ENCODE measurements around the gene RNF40. TPM values are rescaled to one million over a fixed set of nuclear protein-coding genes. Genes with fewer than 3 reads are reported as not detected.

The RNF40 gene
- total RNA-seq, 2 donors from 2014 or later = 44.9 to 79.8 TPM

DNA sequence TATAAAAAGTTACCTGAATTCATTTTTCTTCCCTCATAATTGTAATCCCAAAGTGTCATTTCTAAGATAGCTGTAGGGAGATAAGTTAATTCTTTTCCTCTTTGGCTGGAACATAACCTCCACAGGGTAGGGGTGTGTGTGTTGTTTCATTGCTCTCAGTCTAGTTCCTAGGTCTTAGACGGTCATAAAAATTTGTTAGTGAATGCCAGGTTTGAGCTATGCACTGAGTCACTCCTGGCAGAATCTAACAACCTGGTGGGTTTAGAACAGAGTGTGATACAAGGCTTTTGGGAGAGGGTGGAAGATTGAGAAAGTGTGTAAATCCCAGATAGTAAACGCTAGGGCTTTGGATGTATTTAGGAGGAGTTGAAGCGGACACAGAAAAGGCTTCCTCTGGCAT is 14.8 kb upstream of the RNF40 start:
- Histone ChIP-seq H3K4me3 (no peak overlapping the region), H3K27me3 (no peaks in the 10 kb centered on the region), H3K9me3 (no peaks in the 10 kb centered on the region), H3K4me1 (peaks cover 13% of the 10 kb centered on the region), H3K36me3 (replicated peaks in 1 of 2; ENCODE audit: insufficient read depth in 1 of 2, low read depth in 2 of 2) (peaks cover 2 to 7% of the 10 kb centered on the region in 2 donors), H3K27ac (peak overlapping the region; percentile 40 to 91 (median 69))
- TF ChIP-seq, protein P1, sequence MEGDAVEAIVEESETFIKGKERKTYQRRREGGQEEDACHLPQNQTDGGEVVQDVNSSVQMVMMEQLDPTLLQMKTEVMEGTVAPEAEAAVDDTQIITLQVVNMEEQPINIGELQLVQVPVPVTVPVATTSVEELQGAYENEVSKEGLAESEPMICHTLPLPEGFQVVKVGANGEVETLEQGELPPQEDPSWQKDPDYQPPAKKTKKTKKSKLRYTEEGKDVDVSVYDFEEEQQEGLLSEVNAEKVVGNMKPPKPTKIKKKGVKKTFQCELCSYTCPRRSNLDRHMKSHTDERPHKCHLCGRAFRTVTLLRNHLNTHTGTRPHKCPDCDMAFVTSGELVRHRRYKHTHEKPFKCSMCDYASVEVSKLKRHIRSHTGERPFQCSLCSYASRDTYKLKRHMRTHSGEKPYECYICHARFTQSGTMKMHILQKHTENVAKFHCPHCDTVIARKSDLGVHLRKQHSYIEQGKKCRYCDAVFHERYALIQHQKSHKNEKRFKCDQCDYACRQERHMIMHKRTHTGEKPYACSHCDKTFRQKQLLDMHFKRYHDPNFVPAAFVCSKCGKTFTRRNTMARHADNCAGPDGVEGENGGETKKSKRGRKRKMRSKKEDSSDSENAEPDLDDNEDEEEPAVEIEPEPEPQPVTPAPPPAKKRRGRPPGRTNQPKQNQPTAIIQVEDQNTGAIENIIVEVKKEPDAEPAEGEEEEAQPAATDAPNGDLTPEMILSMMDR (IDR thresholded peaks at IDR 0.05) = no peak
- no peak for TF ChIP-seq POLR2A (IDR thresholded peaks at IDR 0.05)
- WGBS, 2 donors = 26 to 29% methylated on average over 3 of the region's 3 CpGs
- ATAC-seq = no peak
- intact Hi-C loops (cut with DNase I) = no loop called here
- DNase-seq = no peak

DNA sequence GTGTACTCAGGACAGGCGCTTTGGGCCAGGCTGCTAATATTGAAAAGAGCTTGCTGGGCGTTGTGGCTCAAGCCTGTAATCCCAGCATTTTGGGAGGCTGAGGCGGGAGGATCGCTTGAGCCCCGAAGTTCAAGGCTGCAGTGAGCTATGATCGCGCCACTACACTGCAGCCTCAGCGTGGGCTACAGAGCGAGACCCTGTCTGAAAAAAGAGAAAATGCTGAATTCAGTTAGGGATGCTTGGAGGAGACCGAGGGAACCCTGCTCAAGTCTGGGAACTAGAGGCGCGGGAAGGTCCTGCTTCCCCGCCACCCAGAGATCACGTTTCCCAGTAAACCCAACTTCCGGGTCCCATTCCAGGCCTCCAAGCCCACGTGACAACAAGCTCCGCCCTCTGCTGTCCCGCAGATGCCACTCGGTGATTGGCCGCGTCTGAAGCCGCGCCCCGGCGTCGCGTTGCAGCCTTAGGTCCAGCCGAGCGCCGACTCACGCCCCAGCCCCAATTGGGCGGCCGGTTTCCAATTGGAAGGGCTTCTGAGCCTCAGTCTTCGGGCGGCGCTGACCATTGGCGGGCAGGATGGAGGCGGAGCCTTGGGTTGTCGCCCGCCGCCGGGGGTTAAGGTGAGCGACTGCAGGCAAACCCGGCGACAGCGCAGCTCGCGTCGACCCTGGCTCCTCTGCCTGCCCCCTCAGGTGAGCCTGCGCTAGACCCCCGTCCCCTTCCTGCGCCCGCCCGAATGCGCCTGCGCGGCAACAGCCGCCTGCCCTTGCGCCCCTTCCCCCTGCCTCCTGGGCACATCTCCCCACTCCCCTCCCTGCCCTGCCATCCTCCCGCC is 14.1 kb upstream of the RNF40 start, which contains the start of gene PHKG2:
PHKG2 (plus strand) TSS at position 627 of the 835 bp plus-strand sequence. CDS start 396 bp downstream, outside the sequence.
- Histone ChIP-seq H3K27me3 (no peaks in the 10 kb centered on the region), H3K9me3 (no peaks in the 10 kb centered on the region), H3K27ac (peak within 1 kb of the TSS; percentile 56 to 91 (median 69)), H3K4me3 (peak within 1 kb of the TSS; percentile 57 to 75), H3K36me3 (replicated peaks in 1 of 2; ENCODE audit: insufficient read depth in 1 of 2, low read depth in 2 of 2) (peaks cover 4 to 7% of the 10 kb centered on the region in 2 donors), H3K4me1 (peaks cover 12% of the 10 kb centered on the region)
- DNase-seq (peak; percentile 99 to 100 (median 100)), ATAC-seq (peak; percentile 99)
- intact Hi-C loops (cut with DNase I) = no loop called here
- 2 to 4% methylated on average over 15 to 59 of the region's 60 CpGs for WGBS, 2 donors
- TF ChIP-seq, protein P1 (IDR thresholded peaks at IDR 0.05) = peak in 1 of 7 experiments; percentile 7
- peak; percentile 73 to 92 (median 85) for TF ChIP-seq POLR2A (IDR thresholded peaks at IDR 0.05)

DNA sequence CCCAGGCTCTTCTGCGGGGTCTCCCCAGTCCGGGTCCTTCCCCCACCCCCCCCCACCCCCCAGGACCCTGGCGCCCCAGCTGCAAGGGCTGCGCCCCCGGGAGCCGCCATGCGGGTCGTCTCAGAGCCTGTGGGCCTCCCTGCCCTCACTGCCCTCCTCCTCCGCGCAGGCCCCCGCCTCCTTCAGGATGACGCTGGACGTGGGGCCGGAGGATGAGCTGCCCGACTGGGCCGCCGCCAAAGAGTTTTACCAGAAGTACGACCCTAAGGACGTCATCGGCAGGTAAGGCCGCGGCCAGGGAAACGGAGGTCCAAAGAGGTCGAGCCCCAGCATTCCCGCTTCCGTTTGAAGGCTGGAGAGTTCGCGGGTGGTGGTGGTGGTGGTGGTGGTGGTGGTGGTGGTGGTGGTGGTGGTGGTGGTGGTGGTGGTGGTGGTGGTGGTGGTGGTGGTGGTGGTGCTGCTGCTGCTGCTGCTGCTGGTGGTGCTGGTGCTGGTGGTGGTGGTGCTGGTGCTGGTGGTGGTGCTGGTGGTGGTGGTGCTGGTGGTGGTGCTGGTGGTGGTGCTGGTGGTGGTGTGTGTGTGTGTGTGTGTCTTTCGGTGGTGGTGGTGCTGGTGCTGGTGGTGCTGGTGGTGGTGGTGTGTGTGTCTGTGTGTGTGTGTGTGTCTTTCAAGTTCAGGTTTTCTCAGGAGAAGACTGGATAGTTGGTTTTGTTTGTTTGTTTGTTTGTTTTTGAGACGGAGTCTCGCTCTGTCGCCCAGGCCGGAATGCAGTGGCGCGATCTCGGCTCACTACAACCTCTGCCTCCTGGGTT is 13.3 kb upstream of the RNF40 start:
- peaks cover 12% of the 10 kb centered on the region for H3K4me1 ChIP-seq
- no peaks in the 10 kb centered on the region for H3K27me3 ChIP-seq
- peak overlapping the region in 3 of 4 donors; percentile 56 to 91 (median 81) for H3K27ac ChIP-seq
- 10 to 28% methylated on average over 14 to 32 of the region's 36 CpGs for WGBS, 2 donors
- intact Hi-C loops (cut with DNase I) = no loop called here
- no peaks in the 10 kb centered on the region for H3K9me3 ChIP-seq
- H3K4me3 ChIP-seq = peak overlapping the region; percentile 57 to 75
- H3K36me3 ChIP-seq (replicated peaks in 1 of 2; ENCODE audit: insufficient read depth in 1 of 2, low read depth in 2 of 2) = peaks cover 7 to 9% of the 10 kb centered on the region in 2 donors
- no peak for ATAC-seq
- no peak for TF ChIP-seq POLR2A (IDR thresholded peaks at IDR 0.05)
- TF ChIP-seq, protein P1 (IDR thresholded peaks at IDR 0.05) = no peak
- peak; percentile 35 to 48 (median 42) for DNase-seq

DNA sequence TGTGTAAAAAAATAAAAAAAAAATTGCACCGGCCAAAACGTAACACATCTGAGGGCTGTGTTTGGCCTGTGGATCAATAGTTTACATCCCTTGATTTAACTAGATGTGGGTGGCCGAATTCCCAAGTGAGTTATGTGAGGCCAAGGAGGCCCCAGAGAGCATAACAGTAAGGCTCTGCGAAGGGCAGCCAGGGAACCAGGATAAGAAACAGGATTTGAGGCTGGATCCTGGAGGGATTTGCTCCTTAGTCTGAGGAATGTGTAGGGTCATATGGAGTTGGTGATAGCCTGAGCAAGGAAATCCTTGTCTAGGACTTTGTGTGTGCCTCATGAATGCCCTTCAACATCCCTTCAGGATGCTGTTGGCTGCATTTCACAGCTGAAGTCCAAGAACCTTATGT is 11.9 kb upstream of the RNF40 start:
- intact Hi-C loops (cut with DNase I) = no loop called here
- TF ChIP-seq POLR2A (IDR thresholded peaks at IDR 0.05) = no peak
- TF ChIP-seq, protein P1 (IDR thresholded peaks at IDR 0.05) = no peak
- H3K27me3 ChIP-seq = no peaks in the 10 kb centered on the region
- no peaks in the 10 kb centered on the region for H3K9me3 ChIP-seq
- no peak overlapping the region for H3K4me3 ChIP-seq
- ATAC-seq (no peak), DNase-seq (no peak)
- 74 to 79% methylated on average over 4 of the region's 4 CpGs for WGBS, 2 donors
- H3K4me1 ChIP-seq = peaks cover 12% of the 10 kb centered on the region
- H3K36me3 ChIP-seq (replicated peaks in 1 of 2; ENCODE audit: insufficient read depth in 1 of 2, low read depth in 2 of 2) = peaks cover 6 to 9% of the 10 kb centered on the region in 2 donors
- no peak overlapping the region for H3K27ac ChIP-seq
